Dedifferentiated amniotic fluid mesenchymal stem cell (primary cell): ENCODE data around the gene POLD4.
"Not testable (repeated sequence)": the region's sequence is repeated elsewhere in the genome, so short reads cannot be mapped to it uniquely, and the experiment has no call there.

Experiments
- DNase-seq: peaks from one replicate; pipeline ENCODE4 v3.0.0-alpha.2; 2016; ENCODE audit errors: extremely low spot score

The POLD4 gene

GRCh38 chr11:67353317-67354074 lies at the start of gene POLD4:
Gene POLD4 (minus strand): TSS chr11:67353546. CDS start chr11:67353399, 147 bp downstream.
- peak; percentile 86 for DNase-seq

GRCh38 chr11:67403085-67403484 lies 49.7 kb upstream of the POLD4 start:
- not testable (repeated sequence) for DNase-seq

- DNase-seq: not testable (repeated sequence)
These were observed 49.0 kb upstream of the POLD4 start for GRCh38 chr11:67402192-67402839.

- peak; percentile 75 for DNase-seq
These were observed 48.3 kb upstream of the POLD4 start, which contains the start of gene PPP1CA for GRCh38 chr11:67401495-67402191. Gene PPP1CA (minus strand): TSS chr11:67401858. CDS start chr11:67401782, 76 bp downstream.

- DNase-seq: no peak
These were observed 47.7 kb upstream of the POLD4 start for GRCh38 chr11:67400942-67401494.

GRCh38 chr11:67400251-67400941 lies 47.0 kb upstream of the POLD4 start:
- no peak for DNase-seq

GRCh38 chr11:67398661-67399563 lies 45.6 kb upstream of the POLD4 start:
- no peak for DNase-seq

- DNase-seq: no peak
These were observed 44.8 kb upstream of the POLD4 start for GRCh38 chr11:67397986-67398660.

- no peak for DNase-seq
These were observed 44.2 kb upstream of the POLD4 start for GRCh38 chr11:67397536-67397935.

GRCh38 chr11:67396587-67397389 lies 43.4 kb upstream of the POLD4 start:
- no peak for DNase-seq

GRCh38 chr11:67396259-67396581 lies 42.9 kb upstream of the POLD4 start:
- DNase-seq: no peak

- DNase-seq: no peak
These were observed 42.4 kb upstream of the POLD4 start for GRCh38 chr11:67395555-67396258.

- DNase-seq: no peak
These were observed 40.6 kb upstream of the POLD4 start for GRCh38 chr11:67393990-67394389.

- DNase-seq: no peak
These were observed 40.1 kb upstream of the POLD4 start for GRCh38 chr11:67393437-67393836.

GRCh38 chr11:67392183-67392715 lies 38.9 kb upstream of the POLD4 start:
- no peak for DNase-seq

GRCh38 chr11:67391304-67392182 lies 38.2 kb upstream of the POLD4 start, which contains the start of gene RAD9A:
Gene RAD9A (plus strand): TSS chr11:67391986. CDS start chr11:67392045, 59 bp downstream.
- peak; percentile 79 for DNase-seq

- DNase-seq: no peak
These were observed 37.6 kb upstream of the POLD4 start for GRCh38 chr11:67390947-67391303.
